AG09309 (cell line): ENCODE data around the gene ICAM2.

ENCODE experiments used
- DNase-seq: peaks from one replicate; pipeline ENCODE4 v3.0.0-alpha.2; 2010; ENCODE audit warnings: low read depth
- H3K4me3 ChIP-seq: 2 replicates; pipeline ENCODE4 v1.5.1; 2011; ENCODE audit warnings: mild to moderate bottlenecking, low read depth, low read length, moderate library complexity; ENCODE audit not compliant: control insufficient read depth
- CTCF ChIP-seq: IDR thresholded peaks from 2 replicates; pipeline ENCODE4 v1.5.1; 2011; ENCODE audit warnings: mild to moderate bottlenecking, low read depth, low read length, inconsistent platforms; ENCODE audit not compliant: insufficient read depth, control insufficient read depth; ENCODE audit errors: missing control alignments

The ICAM2 gene

GRCh38 chr17:64003526-64004121 is 16.8 kb downstream of the ICAM2 start:
- no peak for TF ChIP-seq CTCF
- DNase-seq: no peak
- no peak overlapping the region for H3K4me3 ChIP-seq

GRCh38 chr17:64002658-64003525 is 17.5 kb downstream of the ICAM2 start:
- DNase-seq: no peak
- no peak overlapping the region for H3K4me3 ChIP-seq
- TF ChIP-seq CTCF: no peak

- no peak for DNase-seq
- no peak overlapping the region for H3K4me3 ChIP-seq
- no peak for TF ChIP-seq CTCF
Measured at GRCh38 chr17:64001763-64002529, 18.5 kb downstream of the ICAM2 start.

GRCh38 chr17:64001091-64001579 is 19.3 kb downstream of the ICAM2 start:
- DNase-seq: no peak
- H3K4me3 ChIP-seq: no peak overlapping the region
- no peak for TF ChIP-seq CTCF

GRCh38 chr17:63999680-64000531 is 20.5 kb downstream of the ICAM2 start:
- DNase-seq: no peak
- TF ChIP-seq CTCF: no peak
- no peak overlapping the region for H3K4me3 ChIP-seq
